H1 (cell line): ENCODE results near the gene SYNJ2. TPM values are rescaled to one million over a fixed set of nuclear protein-coding genes. Genes with fewer than 3 reads are reported as not detected.

ENCODE experiments used
- CTCF ChIA-PET: fragments of 300-600 bp; sonication (Branson Sonifier 250); formaldehyde crosslinking; loops from one replicate; lab custom pipeline; 2021; ENCODE audit not compliant: partially characterized antibody; lab: Charles Lee
- POLR2A ChIA-PET: fragments of 300-600 bp; sonication (Branson Sonifier 250); formaldehyde crosslinking; loops from one replicate; lab custom pipeline; 2021; ENCODE audit warnings: inconsistent platforms; ENCODE audit not compliant: partially characterized antibody; lab: Charles Lee
- DNase-seq, 2 experiments: peaks; one replicate each; pipeline versions ENCODE4 v3.0.0 to v3.0.0-alpha.2; 2010 to 2022; ENCODE audit warnings: low spot score in 2 of 2, low read depth in 1 of 2, mixed read lengths in 1 of 2
- FAIRE-seq: peaks from 2 replicates; lab custom pipeline; 2011; peaks lifted over from hg19 to GRCh38; lab: Jason Lieb, UNC
- H2AFZ ChIP-seq: 2 replicates; pipeline ENCODE4 v1.8.1; 2012; ENCODE audit warnings: low read length, inconsistent platforms
- H2AK5ac ChIP-seq: 2 replicates; pipeline ENCODE4 v1.6.1; 2013; ENCODE audit warnings: low read depth, low read length
- H2BK120ac ChIP-seq: replicated peaks from 2 replicates; pipeline ENCODE3; 2013; ENCODE audit warnings: low read depth, low read length, inconsistent platforms
- H2BK12ac ChIP-seq: 2 replicates; pipeline ENCODE4 v1.6.1; 2013; ENCODE audit warnings: low read depth, low read length
- H2BK15ac ChIP-seq: 2 replicates; pipeline ENCODE4 v1.6.1; 2013; ENCODE audit warnings: low read length
- H2BK20ac ChIP-seq: 2 replicates; pipeline ENCODE4 v1.6.1; 2013; ENCODE audit warnings: low read length
- H2BK5ac ChIP-seq: 2 replicates; pipeline ENCODE4 v1.6.1; 2013; ENCODE audit warnings: low read depth, low read length
- H3K14ac ChIP-seq: 2 replicates; pipeline ENCODE4 v1.6.1; 2013; ENCODE audit warnings: inconsistent platforms; ENCODE audit not compliant: insufficient read length
- H3K18ac ChIP-seq: 2 replicates; pipeline ENCODE4 v1.6.1; 2013; ENCODE audit warnings: low read length; ENCODE audit errors: extremely low read depth
- H3K23ac ChIP-seq: 2 replicates; pipeline ENCODE4 v1.6.1; 2013; ENCODE audit warnings: inconsistent platforms; ENCODE audit not compliant: insufficient read length
- H3K23me2 ChIP-seq: 2 replicates; pipeline ENCODE4 v1.6.1; 2013; ENCODE audit warnings: low read depth, low read length
- H3K27ac ChIP-seq: 2 replicates; pipeline ENCODE4 v1.6.1; 2011; ENCODE audit warnings: low read depth, low read length, inconsistent platforms
- H3K27me3 ChIP-seq, 4 experiments: replicated peaks in 1 of 4; 1 replicate in 1 of 4; 2 replicates in 3 of 4; pipeline versions ENCODE4 v1.6.1 to v1.8.1; 2011 to 2013; ENCODE audit warnings: low read length in 3 of 4, mild to moderate bottlenecking in 3 of 4, inconsistent platforms in 2 of 4, mixed read lengths in 2 of 4, moderate library complexity in 1 of 4; ENCODE audit not compliant: control insufficient read depth in 3 of 4, insufficient read depth in 3 of 4; ENCODE audit errors: extremely low read depth in 1 of 4
- H3K36me3 ChIP-seq, 4 experiments: 2 replicates each; pipeline versions ENCODE4 v1.6.1 to v1.8.1; 2011 to 2013; ENCODE audit warnings: mild to moderate bottlenecking in 4 of 4, low read length in 3 of 4, moderate library complexity in 2 of 4, control low read depth in 1 of 4, inconsistent platforms in 1 of 4; ENCODE audit not compliant: insufficient read depth in 4 of 4, control insufficient read depth in 2 of 4
- H3K4ac ChIP-seq: replicated peaks from 2 replicates; pipeline ENCODE3; 2013; ENCODE audit warnings: low read length, low read depth, mixed read lengths, inconsistent platforms; ENCODE audit not compliant: insufficient read length
- H3K4me1 ChIP-seq, 4 experiments: replicated peaks in 1 of 4; 1 replicate in 1 of 4; 2 replicates in 3 of 4; pipeline versions ENCODE4 v1.6.1 to v1.8.1; 2011 to 2013; ENCODE audit warnings: low read length in 3 of 4, inconsistent platforms in 2 of 4, mixed read lengths in 1 of 4; ENCODE audit not compliant: insufficient read depth in 4 of 4, control insufficient read depth in 3 of 4
- H3K4me2 ChIP-seq, 2 experiments: 2 replicates each; pipeline versions ENCODE4 v1.6.1 to v1.8.1; 2011 to 2013; ENCODE audit warnings: low read depth in 2 of 2, low read length in 2 of 2, control low read depth in 1 of 2, inconsistent platforms in 1 of 2, mild to moderate bottlenecking in 1 of 2; ENCODE audit not compliant: insufficient read depth in 1 of 2
- H3K4me3 ChIP-seq, 4 experiments: fragments of 200-600, 300-600 bp in 1 of 4; sonication (generic), shearing (Covaris generic), sonication (Bioruptor Twin) in 1 of 4; 2 replicates each; pipeline versions ENCODE4 v1.5.1 to v1.8.1; 2011 to 2016; ENCODE audit warnings: low read length in 4 of 4, low read depth in 3 of 4, control low read depth in 2 of 4, inconsistent platforms in 2 of 4, mild to moderate bottlenecking in 2 of 4, mixed read lengths in 1 of 4, moderate library complexity in 1 of 4; ENCODE audit not compliant: insufficient read depth in 2 of 4; ENCODE audit errors: extremely low read depth in 1 of 4
- H3K56ac ChIP-seq: replicated peaks from 2 replicates; pipeline ENCODE3; 2013; ENCODE audit warnings: low read depth, mild to moderate bottlenecking, mixed read lengths, low read length, inconsistent platforms; ENCODE audit not compliant: insufficient read length
- H3K79me1 ChIP-seq: 2 replicates; pipeline ENCODE4 v1.6.1; 2013; ENCODE audit warnings: low read depth, low read length, control low read depth
- H3K79me2 ChIP-seq, 2 experiments: 2 replicates each; pipeline versions ENCODE4 v1.6.1 to v1.8.1; 2012 to 2013; ENCODE audit warnings: low read length in 2 of 2, mild to moderate bottlenecking in 2 of 2, inconsistent platforms in 1 of 2; ENCODE audit not compliant: insufficient read depth in 2 of 2, control insufficient read depth in 1 of 2
- H3K9ac ChIP-seq, 4 experiments: replicated peaks in 1 of 4; 1 replicate in 1 of 4; 2 replicates in 3 of 4; pipeline versions ENCODE4 v1.6.1 to v1.8.1; 2011 to 2013; ENCODE audit warnings: low read depth in 3 of 4, low read length in 3 of 4, control low read depth in 2 of 4, mild to moderate bottlenecking in 2 of 4, moderate library complexity in 2 of 4, inconsistent platforms in 1 of 4; ENCODE audit errors: extremely low read depth in 1 of 4
- H3K9me3 ChIP-seq, 2 experiments: 2 replicates each; pipeline versions ENCODE4 v1.6.1 to v1.8.1; 2012 to 2013; ENCODE audit warnings: mild to moderate bottlenecking in 2 of 2, moderate library complexity in 2 of 2, control low read depth in 1 of 2, inconsistent platforms in 1 of 2, low read depth in 1 of 2, low read length in 1 of 2, mixed read lengths in 1 of 2; ENCODE audit not compliant: insufficient read depth in 2 of 2
- H4K20me1 ChIP-seq, 2 experiments: replicated peaks in 1 of 2; 2 replicates each; pipeline versions ENCODE3 to v1.8.1; 2011 to 2013; ENCODE audit warnings: inconsistent platforms in 2 of 2, low read length in 2 of 2, mild to moderate bottlenecking in 1 of 2; ENCODE audit not compliant: insufficient read depth in 2 of 2, control insufficient read depth in 1 of 2
- H4K5ac ChIP-seq: 2 replicates; pipeline ENCODE4 v1.6.1; 2013; ENCODE audit warnings: low read length, low read depth, mixed read lengths, inconsistent platforms; ENCODE audit not compliant: insufficient read length
- H4K8ac ChIP-seq: 2 replicates; pipeline ENCODE4 v1.8.0; 2013; ENCODE audit warnings: mild to moderate bottlenecking, moderate library complexity, low read length, inconsistent platforms; ENCODE audit not compliant: insufficient read depth; ENCODE audit errors: extremely low read depth
- H4K91ac ChIP-seq: replicated peaks from 2 replicates; pipeline ENCODE3; 2013; ENCODE audit warnings: low read length, mixed read lengths, inconsistent platforms; ENCODE audit not compliant: insufficient read length
- BACH1 ChIP-seq: IDR thresholded peaks from 2 replicates; pipeline ENCODE4 v1.6.1; 2012; ENCODE audit warnings: low read length, improper control_type of control experiment
- CEBPB ChIP-seq: IDR thresholded peaks from 2 replicates; pipeline ENCODE4 v1.6.1; 2012; ENCODE audit warnings: low read depth, low read length
- GABPA ChIP-seq: IDR thresholded peaks from 2 replicates; pipeline ENCODE4 v1.6.1; 2011; ENCODE audit warnings: mild to moderate bottlenecking, low read length, moderate library complexity, borderline replicate concordance; ENCODE audit not compliant: insufficient read depth
- HDAC2 ChIP-seq, 2 experiments: fragments of 300-600 bp in 1 of 2; sonication (generic) in 1 of 2; IDR thresholded peaks; 2 replicates each; pipeline ENCODE4 v1.6.1; 2011 to 2012; ENCODE audit warnings: low read depth in 2 of 2, low read length in 2 of 2, mild to moderate bottlenecking in 2 of 2, moderate library complexity in 2 of 2, borderline replicate concordance in 1 of 2, inconsistent platforms in 1 of 2
- KDM4A ChIP-seq: IDR thresholded peaks from one replicate; pipeline ENCODE4 v1.7.1; 2012; ENCODE audit warnings: low read depth, mild to moderate bottlenecking, moderate library complexity, low read length, inconsistent platforms; ENCODE audit not compliant: severe bottlenecking
- RAD21 ChIP-seq, 2 experiments: IDR thresholded peaks in 1 of 2; conservative IDR thresholded peaks in 1 of 2; 2 replicates each; pipeline ENCODE4 v1.6.1; 2011; ENCODE audit warnings: low read depth in 2 of 2, low read length in 2 of 2, improper control_type of control experiment in 1 of 2, inconsistent platforms in 1 of 2, mild to moderate bottlenecking in 1 of 2, moderate library complexity in 1 of 2
- SIX5 ChIP-seq: IDR thresholded peaks from 2 replicates; pipeline ENCODE4 v1.6.1; 2011; ENCODE audit warnings: mild to moderate bottlenecking, low read depth, low read length
- YY1 ChIP-seq: IDR thresholded peaks from 2 replicates; pipeline ENCODE4 v1.6.1; 2011; ENCODE audit warnings: low read depth, mild to moderate bottlenecking, low read length
- WGBS, 2 experiments: shearing (Covaris generic) in 1 of 2; methylation state at CpG; one replicate each; pipeline versions ENCODE4 v1.1.6 to v1.1.7; 2013 to 2015; ENCODE audit warnings: low lambda C conversion rate in 2 of 2, mixed read lengths in 2 of 2, inconsistent platforms in 1 of 2, low coverage in 1 of 2, missing lambda C conversion rate in 1 of 2; ENCODE audit not compliant: insufficient replicate concordance in 2 of 2, insufficient coverage in 1 of 2, insufficient read length in 1 of 2; ENCODE audit errors: extremely low coverage in 1 of 2, missing lambda C conversion rate in 1 of 2; 5-methylcytosine and 5-hydroxymethylcytosine counted together
- polyA plus RNA-seq, 7 experiments: library from polyadenylated mRNA; depleted of rRNA in 3 of 7; stranded (reverse) in 5 of 7; unstranded in 2 of 7; fragments of >200 nt in 5 of 7; fragments of 200-250 nt in 2 of 7; gene quantifications; 1 replicate in 5 of 7; 2 replicates in 1 of 7; 4 replicates in 1 of 7; pipeline versions ENCODE4 v1.2.1 to v1.2.3, GENCODE V29; 2011 to 2013; ENCODE audit warnings: missing spikeins in 2 of 7, mixed read lengths in 2 of 7
- total RNA-seq: library from RNA; stranded (reverse); fragmentation: NEBNext Ultra II Directional; extraction: Animal tissue kit (Norgen Biotek cat#: 25700); gene quantifications from 2 replicates; pipeline ENCODE4 v1.2.1, GENCODE V29; 2021
- TF ChIP-seq, protein P1 (sequence below), 3 experiments: IDR thresholded peaks; 1 replicate in 2 of 3; 2 replicates in 1 of 3; pipeline versions ENCODE4 v1.5.1 to v1.6.1; 2011; ENCODE audit warnings: low read length in 3 of 3, mild to moderate bottlenecking in 3 of 3, inconsistent platforms in 2 of 3, low read depth in 1 of 3, moderate library complexity in 1 of 3; ENCODE audit not compliant: insufficient read depth in 1 of 3; ENCODE audit errors: control extremely low read depth in 1 of 3

Gene SYNJ2
- total and polyA plus RNA-seq, 2 of the 8 experiments (the other 6 are each of a cell fraction or from before 2014, with no cell fraction given) = 3.7 to 13.9 TPM

DNA sequence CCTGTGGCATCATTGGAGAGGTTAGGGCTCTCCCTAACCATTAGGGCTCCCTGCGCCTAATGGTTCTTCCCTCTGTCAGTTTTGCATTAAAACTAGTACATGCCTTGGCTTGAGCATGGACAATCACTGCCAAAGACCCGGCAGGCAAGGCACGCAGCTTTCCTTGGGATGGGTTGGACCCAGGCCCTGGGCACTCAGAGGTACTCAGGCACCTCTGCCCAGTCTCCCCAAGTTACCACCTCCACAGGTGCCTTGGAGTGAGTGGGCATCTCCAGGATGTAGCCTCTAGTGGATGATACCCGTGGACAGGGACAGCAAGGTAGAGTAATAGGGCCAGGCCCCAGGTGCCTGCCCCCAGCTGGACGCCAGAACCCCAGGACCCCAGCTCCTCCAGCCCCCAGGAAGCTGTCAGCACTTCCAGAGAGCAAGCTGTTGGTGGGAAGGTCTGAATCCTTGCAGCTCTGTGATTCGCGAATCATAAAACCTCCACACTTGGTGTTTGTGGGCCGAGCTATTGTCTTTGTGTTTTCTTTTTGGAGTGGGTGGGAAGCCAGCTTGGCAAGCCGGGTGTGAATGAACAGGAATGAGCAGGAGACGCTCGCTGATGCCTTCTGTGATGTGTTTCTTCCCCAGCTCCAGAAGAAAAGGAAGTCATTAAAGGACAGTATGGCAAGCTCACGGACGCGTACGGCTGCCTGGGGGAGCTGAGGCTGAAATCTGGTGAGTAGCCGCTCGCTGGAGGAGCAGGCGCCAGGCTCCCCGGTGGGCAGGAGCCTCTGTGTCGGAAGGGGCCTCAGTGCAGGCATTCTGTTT is 35.1 kb downstream of the SYNJ2 start:
- Histone ChIP-seq H3K79me1 (peaks cover 2% of the 10 kb centered on the region), H3K56ac (no peak overlapping the region), H4K5ac (no peak overlapping the region), H3K27ac (no peak overlapping the region), H3K23ac (no peak overlapping the region), H3K4me3 (no peak overlapping the region), H3K18ac (no peak overlapping the region), H3K14ac (no peak overlapping the region), H3K4me1 (peaks cover 0 to 4% (median 0%) of the 10 kb centered on the region in 4 experiments; a peak in 2 of 7 replicates), H3K36me3 (no peaks in the 10 kb centered on the region), H4K91ac (no peak overlapping the region), H4K8ac (peak overlapping the region; percentile 59), H3K4me2 (no peak overlapping the region), H3K27me3 (no peaks in the 10 kb centered on the region), H2AFZ (no peak overlapping the region), H2AK5ac (no peak overlapping the region), H3K79me2 (no peaks in the 10 kb centered on the region), H3K9ac (no peak overlapping the region), H3K23me2 (no peaks in the 10 kb centered on the region), H2BK5ac (no peak overlapping the region), H2BK120ac (no peak overlapping the region), H3K9me3 (no peaks in the 10 kb centered on the region), H2BK15ac (no peak overlapping the region), H2BK12ac (peak overlapping the region; percentile 60; the same call in 1 of the 2 replicates), H2BK20ac (no peak overlapping the region), H4K20me1 (no peaks in the 10 kb centered on the region), H3K4ac (no peak overlapping the region)
- ChIA-PET CTCF (interaction anchor here (0.6 to 3.0 kb wide), 8 partner anchors 8 to 726 kb away, joined by 3 to 22 read pairs (median 3); no protein-coding TSS in a partner anchor), POLR2A (interaction anchor here (1.0 to 1.3 kb wide), 2 partner anchors 12 to 13 kb away, joined by 3 to 4 read pairs; no protein-coding TSS in a partner anchor)
- FAIRE-seq (no peak), DNase-seq (no peak)
- WGBS, 2 experiments = 87% methylated on average over 20 of the region's 20 CpGs; no CpG with 5 or more reads in 1 of the 2 experiments
- TF ChIP-seq BACH1 = no peak
- TF ChIP-seq, protein P1, sequence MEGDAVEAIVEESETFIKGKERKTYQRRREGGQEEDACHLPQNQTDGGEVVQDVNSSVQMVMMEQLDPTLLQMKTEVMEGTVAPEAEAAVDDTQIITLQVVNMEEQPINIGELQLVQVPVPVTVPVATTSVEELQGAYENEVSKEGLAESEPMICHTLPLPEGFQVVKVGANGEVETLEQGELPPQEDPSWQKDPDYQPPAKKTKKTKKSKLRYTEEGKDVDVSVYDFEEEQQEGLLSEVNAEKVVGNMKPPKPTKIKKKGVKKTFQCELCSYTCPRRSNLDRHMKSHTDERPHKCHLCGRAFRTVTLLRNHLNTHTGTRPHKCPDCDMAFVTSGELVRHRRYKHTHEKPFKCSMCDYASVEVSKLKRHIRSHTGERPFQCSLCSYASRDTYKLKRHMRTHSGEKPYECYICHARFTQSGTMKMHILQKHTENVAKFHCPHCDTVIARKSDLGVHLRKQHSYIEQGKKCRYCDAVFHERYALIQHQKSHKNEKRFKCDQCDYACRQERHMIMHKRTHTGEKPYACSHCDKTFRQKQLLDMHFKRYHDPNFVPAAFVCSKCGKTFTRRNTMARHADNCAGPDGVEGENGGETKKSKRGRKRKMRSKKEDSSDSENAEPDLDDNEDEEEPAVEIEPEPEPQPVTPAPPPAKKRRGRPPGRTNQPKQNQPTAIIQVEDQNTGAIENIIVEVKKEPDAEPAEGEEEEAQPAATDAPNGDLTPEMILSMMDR (IDR thresholded peaks at IDR 0.05; ENCODE audit: control extremely low read depth in 1 of 3, insufficient read depth in 1 of 3, low read depth in 1 of 3, low read length in 3 of 3) = no peak
- no peak for TF ChIP-seq RAD21 (IDR thresholded peaks at IDR 0.05 in 1 of 2, conservative IDR thresholded peaks at IDR 0.05 in 1 of 2; ENCODE audit: low read depth in 2 of 2, low read length in 2 of 2)
- TF ChIP-seq SIX5 = no peak
- TF ChIP-seq HDAC2 (IDR thresholded peaks at IDR 0.05; ENCODE audit: borderline replicate concordance in 1 of 2, low read depth in 2 of 2, low read length in 2 of 2) = no peak
- TF ChIP-seq KDM4A = no peak
- no peak for TF ChIP-seq GABPA
- TF ChIP-seq YY1 = no peak
- no peak for TF ChIP-seq CEBPB
